SK-N-SH treated with all-trans-retinoic acid at 6 μM for 48 hours (cell line): ENCODE data around the gene NKX2-4.

Experiments
- ATAC-seq: fragments of 200-7000 bp; cut with Tn5 transposase; 3 replicates; pipeline ENCODE4 v1.9.1; 2020; ENCODE audit warnings: mild to moderate bottlenecking, moderate library complexity
- ARNTL ChIP-seq: fragments of 450-650 bp; formaldehyde crosslinking; IDR thresholded peaks from 2 replicates; pipeline ENCODE4 v1.5.0; 2020; ENCODE audit warnings: low read depth, mild to moderate bottlenecking, moderate library complexity, borderline replicate concordance
- BACH2 ChIP-seq: fragments of 250-450 bp; sonication (Bioruptor Pico); IDR thresholded peaks from 2 replicates; pipeline ENCODE4 v1.9.0; 2021; ENCODE audit warnings: mild to moderate bottlenecking, borderline replicate concordance
- CREB5 ChIP-seq: fragments of 250-450 bp; sonication (Bioruptor Pico); IDR thresholded peaks from 2 replicates; pipeline ENCODE4 v1.5.1; 2020; ENCODE audit warnings: low read depth, mild to moderate bottlenecking, moderate library complexity
- CSDC2 ChIP-seq: fragments of 250-450 bp; sonication (Bioruptor Pico); IDR thresholded peaks from 2 replicates; pipeline ENCODE4 v1.5.0; 2020; ENCODE audit warnings: mild to moderate bottlenecking, moderate library complexity
- ISL1 ChIP-seq: fragments of 250-450 bp; sonication (Bioruptor Pico); IDR thresholded peaks from 2 replicates; pipeline ENCODE4 v2.1.2; 2022; ENCODE audit warnings: mild to moderate bottlenecking, moderate library complexity
- OSR1 ChIP-seq: fragments of 250-450 bp; sonication (Bioruptor Pico); IDR thresholded peaks from 2 replicates; pipeline ENCODE4 v1.8.0; 2022; ENCODE audit warnings: moderate library complexity, mild to moderate bottlenecking, inconsistent platforms
- PATZ1 ChIP-seq: fragments of 250-450 bp; sonication (Bioruptor Pico); IDR thresholded peaks from 2 replicates; pipeline ENCODE4 v1.8.0; 2020; ENCODE audit warnings: mild to moderate bottlenecking, moderate library complexity, borderline replicate concordance
- POU6F1 ChIP-seq: fragments of 250-450 bp; sonication (Bioruptor Pico); IDR thresholded peaks from 2 replicates; pipeline ENCODE4 v1.8.0; 2021; ENCODE audit warnings: low read depth, mild to moderate bottlenecking, moderate library complexity, borderline replicate concordance
- PPARA ChIP-seq: fragments of 250-450 bp; sonication (Bioruptor Pico); IDR thresholded peaks from 2 replicates; pipeline ENCODE4 v1.5.0; 2020; ENCODE audit warnings: mild to moderate bottlenecking, borderline replicate concordance
- RARB ChIP-seq: fragments of 250-450 bp; sonication (Bioruptor Pico); IDR thresholded peaks from 2 replicates; pipeline ENCODE4 v1.8.0; 2021; ENCODE audit warnings: mild to moderate bottlenecking, moderate library complexity
- TCF4 ChIP-seq: fragments of 250-450 bp; sonication (Bioruptor Pico); IDR thresholded peaks from 2 replicates; pipeline ENCODE4 v1.8.0; 2021; ENCODE audit warnings: mild to moderate bottlenecking, moderate library complexity, borderline replicate concordance
- TSHZ2 ChIP-seq: fragments of 250-450 bp; sonication (Bioruptor Pico); IDR thresholded peaks from 2 replicates; pipeline ENCODE4 v1.5.0; 2020; ENCODE audit warnings: mild to moderate bottlenecking, moderate library complexity
- ZC3H10 ChIP-seq: fragments of 250-450 bp; sonication (Bioruptor Pico); IDR thresholded peaks from 2 replicates; pipeline ENCODE4 v1.5.1; 2021; ENCODE audit warnings: mild to moderate bottlenecking, moderate library complexity
- ZFP3 ChIP-seq: fragments of 250-450 bp; sonication (Bioruptor Pico); IDR thresholded peaks from 2 replicates; pipeline ENCODE4 v1.5.0; 2020; ENCODE audit warnings: mild to moderate bottlenecking, moderate library complexity
- ZFP30 ChIP-seq: fragments of 450-650 bp; formaldehyde crosslinking; IDR thresholded peaks from 2 replicates; pipeline ENCODE4 v1.5.0; 2022; ENCODE audit warnings: mild to moderate bottlenecking, moderate library complexity
- ZNF565 ChIP-seq: fragments of 450-650 bp; formaldehyde crosslinking; conservative IDR thresholded peaks from 2 replicates; pipeline ENCODE4 v1.5.0; 2020; ENCODE audit warnings: low read depth, mild to moderate bottlenecking, moderate library complexity
- ZNF70 ChIP-seq: fragments of 450-650 bp; formaldehyde crosslinking; IDR thresholded peaks from 2 replicates; pipeline ENCODE4 v1.5.0; 2020; ENCODE audit warnings: mild to moderate bottlenecking, moderate library complexity
- ZNF8 ChIP-seq: fragments of 450-650 bp; formaldehyde crosslinking; IDR thresholded peaks from 2 replicates; pipeline ENCODE4 v1.5.0; 2020; ENCODE audit warnings: mild to moderate bottlenecking, moderate library complexity

The NKX2-4 gene

GRCh38 chr20:21395666-21396598 lies 1.4 kb downstream of the NKX2-4 start:
- TF ChIP-seq ZFP30 (no peak), POU6F1 (no peak), PPARA (CRISPR knock-in tag) (no peak), ZNF70 (no peak), ISL1 (CRISPR knock-in tag) (no peak), CSDC2 (CRISPR knock-in tag) (no peak)
- TF ChIP-seq, all 23 proteins: peak for 0
- ATAC-seq: peak; percentile 34; the same call in 2 of the 3 replicates

GRCh38 chr20:21395051-21395665 lies 2.2 kb downstream of the NKX2-4 start:
- ATAC-seq: no peak
- TF ChIP-seq ZFP3 (no peak), ARNTL (CRISPR knock-in tag) (no peak), ZNF565 (CRISPR knock-in tag) (no peak), PPARA (CRISPR knock-in tag) (no peak), ZNF70 (no peak), CSDC2 (CRISPR knock-in tag) (no peak), ZNF8 (CRISPR knock-in tag) (no peak), ZC3H10 (CRISPR knock-in tag) (no peak), TSHZ2 (no peak), CREB5 (CRISPR knock-in tag) (no peak), RARB (CRISPR knock-in tag) (no peak)

- TF ChIP-seq ISL1 (CRISPR knock-in tag) (no peak), PATZ1 (CRISPR knock-in tag) (no peak), OSR1 (CRISPR knock-in tag) (no peak), BACH2 (CRISPR knock-in tag) (no peak), ARNTL (CRISPR knock-in tag) (no peak), ZFP3 (no peak), ZNF70 (no peak), PPARA (CRISPR knock-in tag) (no peak), ZNF565 (CRISPR knock-in tag) (no peak), ZNF8 (CRISPR knock-in tag) (no peak), TCF4 (no peak), POU6F1 (no peak)
- ATAC-seq: no peak
Observed at GRCh38 chr20:21394551-21394950, 2.8 kb downstream of the NKX2-4 start.
